SKM-1 (cell line): ENCODE data around the gene MORN1.

ENCODE experiments used
- DNase-seq: peaks from one replicate; lab custom pipeline; 2025; ENCODE audit not compliant: unreplicated experiment; lab: John Stamatoyannopoulos, UW

Gene MORN1

DNA sequence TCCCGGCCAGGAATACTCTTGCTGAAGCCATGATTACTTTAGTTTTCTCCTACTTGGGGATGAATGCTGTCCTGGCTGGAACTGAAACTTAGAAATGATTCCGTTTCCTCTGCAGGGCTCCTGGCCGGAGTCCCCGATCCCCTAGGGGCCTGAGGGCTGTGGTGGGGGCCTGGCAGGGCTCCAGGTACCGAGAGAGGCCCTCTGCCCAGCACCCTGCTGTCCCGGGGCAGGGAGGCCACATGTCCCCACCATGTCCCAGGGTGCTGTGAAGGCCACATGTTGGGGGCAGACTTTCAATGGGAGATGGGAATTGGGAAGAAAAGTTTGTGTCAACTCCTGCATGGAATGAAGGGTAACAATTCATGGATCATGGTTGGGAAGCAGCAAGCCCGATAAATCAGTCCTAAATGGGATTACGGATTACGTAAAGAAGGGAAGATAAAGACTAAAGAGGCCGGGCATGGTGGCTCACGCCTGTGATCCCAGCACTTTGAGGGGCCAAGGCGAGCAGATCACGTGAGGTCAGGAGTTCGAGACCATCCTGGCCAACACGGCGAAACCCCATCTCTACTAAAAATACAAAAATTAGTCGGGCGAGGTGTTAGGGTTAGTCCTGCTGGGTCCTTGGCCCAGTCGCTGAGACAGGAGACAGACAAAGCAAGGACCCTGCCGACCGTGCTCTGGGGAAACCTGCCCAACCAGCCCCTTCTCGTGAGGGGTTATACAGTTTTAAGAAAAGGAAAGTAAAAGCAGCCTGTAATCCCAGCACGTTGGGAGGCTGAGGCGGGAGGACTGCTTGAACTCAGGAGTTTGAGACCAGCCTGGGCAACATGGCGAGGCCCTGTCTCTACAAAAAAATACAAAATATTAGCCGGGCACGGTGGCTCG is 37.6 kb downstream of the MORN1 start:
- no peak for DNase-seq

GRCh38 chr1:2352897-2353550 is 38.3 kb downstream of the MORN1 start:
- no peak for DNase-seq

GRCh38 chr1:2352341-2352896 is 38.9 kb downstream of the MORN1 start:
- DNase-seq, result no peak

DNA sequence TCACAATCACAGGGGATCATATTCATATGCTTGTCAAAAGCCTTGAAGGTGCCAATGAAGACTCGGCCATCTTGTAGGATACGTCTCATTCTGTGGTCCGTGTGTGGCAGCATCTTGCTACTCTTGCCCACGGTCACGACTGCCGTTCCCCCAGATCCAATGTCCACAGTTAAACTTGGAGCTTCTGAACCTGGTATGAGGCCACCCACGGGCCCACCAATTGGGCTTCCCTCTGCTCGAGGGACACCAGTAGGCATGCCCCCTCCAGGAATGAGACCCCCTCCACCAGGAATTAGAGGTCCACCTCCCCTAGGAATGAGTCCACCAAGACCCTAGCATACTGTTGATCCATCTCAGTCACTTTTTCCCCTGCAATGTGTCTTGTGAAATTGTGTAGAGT is 39.6 kb downstream of the MORN1 start:
- no peak for DNase-seq

DNA sequence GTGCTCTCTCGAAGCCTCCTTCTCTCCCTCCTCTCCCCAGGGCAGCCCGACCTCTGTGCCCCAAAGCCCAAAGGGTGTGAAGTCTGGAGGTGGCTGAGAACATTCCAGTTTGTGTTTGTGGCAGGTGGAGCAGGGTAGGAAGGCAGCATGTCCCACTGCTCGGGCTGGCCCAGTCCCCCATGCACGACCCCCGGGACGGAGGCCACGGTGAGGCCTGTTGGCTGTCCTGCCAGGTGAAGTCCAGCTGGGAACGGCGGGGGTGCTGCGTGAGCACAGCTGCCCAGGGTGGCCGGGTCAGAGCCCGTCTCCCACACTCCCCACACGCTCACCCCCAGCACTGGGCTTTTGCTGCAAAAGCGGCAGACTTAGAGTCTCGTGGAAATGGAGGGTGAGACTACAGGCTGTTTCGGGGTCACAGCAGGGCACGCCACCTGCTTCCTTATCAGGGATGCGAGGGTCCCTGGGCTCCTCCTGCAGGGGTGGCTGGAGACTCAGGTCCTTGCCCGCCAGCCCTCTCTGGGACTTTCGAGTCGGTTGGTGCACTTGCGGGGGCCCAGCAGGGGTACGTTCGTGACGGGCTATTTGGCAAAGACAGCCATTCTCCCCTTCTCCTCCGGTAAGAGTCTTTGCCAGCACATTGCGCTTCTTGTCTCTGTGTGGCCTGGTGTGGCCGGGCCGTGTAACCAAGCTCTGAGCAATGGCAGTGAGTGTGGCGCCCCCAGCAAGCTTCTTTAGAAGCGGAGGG is 40.3 kb downstream of the MORN1 start:
- no peak for DNase-seq

DNA sequence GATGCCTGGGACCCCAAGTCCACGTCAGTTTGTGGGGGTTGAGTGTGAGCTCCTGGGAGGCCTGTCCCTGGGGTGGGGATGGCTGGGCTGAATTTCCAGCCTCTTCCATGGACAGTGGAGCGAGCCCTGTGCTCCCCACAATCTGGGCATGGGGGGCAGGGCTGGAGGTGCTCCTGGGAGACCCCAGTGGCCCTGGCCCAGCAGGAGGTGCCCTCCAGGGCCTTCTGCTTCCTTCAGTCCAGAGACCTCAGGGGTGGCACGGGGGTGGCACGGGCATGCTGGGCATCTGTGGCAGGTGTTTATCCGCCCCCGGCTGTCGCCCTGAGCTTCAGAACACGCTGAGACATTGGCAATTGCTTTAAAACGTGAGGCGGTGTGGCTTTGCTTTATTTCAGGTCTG is 40.9 kb downstream of the MORN1 start:
- no peak for DNase-seq

DNA sequence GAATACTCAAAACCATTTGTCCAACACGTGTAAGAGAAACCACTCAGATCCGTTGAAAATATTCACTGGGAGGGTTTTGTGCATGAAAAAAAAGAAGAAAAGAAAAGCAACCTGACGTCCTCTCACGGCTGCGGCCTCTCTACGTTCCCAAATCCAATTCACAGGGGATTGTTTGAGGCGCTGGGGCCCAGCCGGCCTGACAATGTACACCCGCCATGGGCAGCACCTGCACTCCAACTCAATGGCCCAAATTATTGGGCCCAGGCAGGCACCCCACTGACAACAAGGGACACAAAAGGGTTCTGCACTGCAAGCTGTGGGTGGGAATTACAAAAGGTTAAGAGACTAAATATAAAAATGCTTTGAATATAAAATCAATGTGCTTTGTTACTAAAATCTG is 41.5 kb downstream of the MORN1 start:
- no peak for DNase-seq

- no peak for DNase-seq
Measured at GRCh38 chr1:2348346-2349325, 42.7 kb downstream of the MORN1 start.

- no peak for DNase-seq
Measured at GRCh38 chr1:2347896-2348295, 43.5 kb downstream of the MORN1 start.

GRCh38 chr1:2347409-2347785 is 44.0 kb downstream of the MORN1 start:
- DNase-seq, result no peak

- no peak for DNase-seq
Measured at GRCh38 chr1:2346691-2347408, 44.5 kb downstream of the MORN1 start.

- DNase-seq, result no peak
Measured at GRCh38 chr1:2345297-2346075, 45.9 kb downstream of the MORN1 start.

DNA sequence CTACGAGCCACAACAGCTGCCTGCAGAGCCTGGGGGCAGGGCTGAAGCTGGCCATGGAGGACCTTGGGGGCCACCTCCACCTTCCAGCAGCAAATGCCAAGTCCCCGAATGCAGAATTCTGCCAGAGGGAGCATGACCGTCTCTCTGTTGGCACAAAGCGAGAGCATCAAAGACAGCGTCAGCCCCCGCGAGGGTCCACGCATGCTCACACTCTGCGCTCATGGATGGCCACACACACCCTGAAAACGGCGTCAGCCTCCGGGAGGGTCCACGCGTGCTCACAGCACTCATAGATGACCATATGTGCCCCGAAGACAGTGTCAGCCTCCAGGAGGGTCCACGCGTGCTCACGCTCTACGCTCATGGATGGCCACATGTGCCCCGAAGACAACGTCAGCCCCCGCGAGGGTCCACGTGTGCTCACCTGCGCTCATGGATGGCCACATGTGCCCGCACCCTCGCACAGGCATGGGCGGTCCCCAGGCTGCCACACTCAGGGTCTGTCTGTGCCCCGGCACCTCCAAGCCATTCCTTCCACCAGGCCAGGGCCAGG is 46.5 kb downstream of the MORN1 start:
- no peak for DNase-seq

- DNase-seq, result no peak
Measured at GRCh38 chr1:2344121-2344681, 47.2 kb downstream of the MORN1 start.

DNA sequence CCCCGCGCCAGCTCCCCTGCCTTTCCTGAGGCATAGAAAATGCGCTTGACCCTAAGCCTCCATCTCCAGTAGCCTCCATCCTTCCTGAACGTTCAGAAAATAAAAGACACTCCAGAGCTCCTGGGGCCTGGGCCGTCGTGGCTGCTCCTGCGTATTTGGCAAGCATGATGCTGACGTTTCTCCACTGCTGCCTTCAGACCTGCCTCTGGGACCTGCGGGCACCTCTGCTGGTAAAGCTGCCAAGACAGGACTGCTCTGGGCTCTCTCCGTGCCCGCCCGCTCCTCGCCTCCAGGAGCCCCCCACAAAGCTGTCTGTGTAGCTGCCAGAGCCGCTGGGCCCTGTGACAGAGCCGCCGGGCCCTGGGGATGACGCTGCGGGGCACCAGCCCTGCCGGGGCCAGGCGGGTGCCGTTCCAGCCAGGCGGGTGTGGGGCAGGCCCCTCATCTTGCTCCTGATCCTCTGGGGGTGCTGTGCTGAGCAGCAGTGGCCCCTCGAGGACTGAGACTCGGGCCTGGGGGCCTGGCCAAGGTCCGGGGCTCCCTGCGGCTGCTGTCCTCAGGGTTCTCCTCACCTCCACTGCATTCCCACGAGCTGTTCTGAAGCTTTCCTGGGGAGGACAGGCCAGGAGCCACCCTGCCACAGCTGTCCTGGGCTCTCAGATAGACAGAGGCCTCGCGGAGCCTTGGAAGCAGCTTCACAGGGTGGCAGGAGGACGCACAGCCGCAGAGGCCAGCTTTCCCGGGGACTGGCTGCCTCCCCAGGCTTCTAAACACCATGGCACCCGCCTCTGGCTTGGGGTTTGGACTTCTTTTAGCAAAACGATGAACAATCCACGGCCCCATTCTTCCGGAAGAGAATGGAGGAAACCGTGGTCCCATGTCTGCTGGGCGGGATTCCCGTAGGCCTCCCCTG is 48.1 kb downstream of the MORN1 start:
- no peak for DNase-seq

GRCh38 chr1:2342384-2343022 is 48.9 kb downstream of the MORN1 start:
- DNase-seq, result no peak
